Vagina (tissue), 2 donors: ENCODE results near the gene PIEZO1. TPM values are rescaled to one million over a fixed set of nuclear protein-coding genes. Genes with fewer than 3 reads are reported as not detected.

Experiments used
- microRNA-seq: library from miRNA; unstranded; fragments of <30 nt; microRNA quantifications from one replicate; pipeline ENCODE4, GENCODE V29; 2017; ENCODE audit warnings: borderline number of aligned reads, borderline replicate concordance
- total RNA-seq: library from RNA; depleted of rRNA; stranded (reverse); fragments of >200 nt; gene quantifications from one replicate; pipeline ENCODE4 v1.2.3, GENCODE V29; 2016

Gene PIEZO1
- total RNA-seq, 1 donor from 2014 or later: 184 TPM

Small RNAs within 50 kb of the gene (microRNA-seq; reads per million reads assigned to microRNA genes)
- gene MIR4722: not detected

Other genes with a start within 250 kb of the PIEZO1 start
- gene ZC3H18, start 214.8 kb downstream of the PIEZO1 start, total RNA-seq: 18.4 TPM
- gene IL17C, start 146.6 kb downstream of the PIEZO1 start, total RNA-seq: not detected
- 188 TPM for gene CYBA, start 134.2 kb downstream of the PIEZO1 start, total RNA-seq
- gene MVD, start 122.1 kb downstream of the PIEZO1 start, total RNA-seq: 33.1 TPM
- not detected for gene SNAI3, start 98.7 kb downstream of the PIEZO1 start, total RNA-seq
- gene RNF166, start 78.8 kb downstream of the PIEZO1 start, total RNA-seq: 26.5 TPM
- 7.9 TPM for gene CTU2, start 78.7 kb downstream of the PIEZO1 start, total RNA-seq
- gene CDT1, start 18.6 kb upstream of the PIEZO1 start, total RNA-seq: 10.8 TPM
- gene APRT, start 26.7 kb upstream of the PIEZO1 start, total RNA-seq: 134 TPM
- gene GALNS, start 71.7 kb upstream of the PIEZO1 start, total RNA-seq: 61.4 TPM
- 50.8 TPM for gene TRAPPC2L, start 71.9 kb upstream of the PIEZO1 start, total RNA-seq
- gene PABPN1L, start 81.4 kb upstream of the PIEZO1 start, total RNA-seq: not detected
- gene CBFA2T3, start 192.0 kb upstream of the PIEZO1 start, total RNA-seq: 2.7 TPM